ENCODE data around the gene CCDC74B. TPM values are rescaled to one million over a fixed set of nuclear protein-coding genes. Genes with fewer than 3 reads are reported as not detected.
"Not testable (repeated sequence)": the region's sequence is repeated elsewhere in the genome, so short reads cannot be mapped to it uniquely, and the experiment has no call there.

The CCDC74B gene
- total and polyA plus RNA-seq, 4 experiments from 2014 or later: 0.12 to 0.30 TPM; not detected in 2

- H3K4me1 ChIP-seq (ENCODE audit: insufficient read depth, low read length); H3K9me3 ChIP-seq (ENCODE audit: control insufficient read depth in 1 of 2, low read length in 2 of 2); H3K27me3 ChIP-seq (ENCODE audit: insufficient read depth, low read length); CTCF ChIA-PET (ENCODE audit: partially characterized antibody); H3K36me3 Mint-ChIP-seq; H3K9me3 Mint-ChIP-seq; H3K4me3 ChIP-seq (ENCODE audit: low read length in 2 of 2); H3K27ac ChIP-seq (ENCODE audit: low read depth, low read length); H3K36me3 ChIP-seq (ENCODE audit: insufficient read depth, low read length); POLR2A ChIA-PET (ENCODE audit: partially characterized antibody); DNase-seq; H3K27me3 Mint-ChIP-seq; H3K27ac Mint-ChIP-seq: not testable (repeated sequence)
- peak overlapping the region; percentile 38 to 88 (median 80) for H3K4me3 Mint-ChIP-seq
- H3K4me1 Mint-ChIP-seq: peaks cover 0 to 11% (median 3%) of the 10 kb centered on the region in 4 donors
- intact Hi-C loops (cut with micrococcal nuclease): loop anchor here (2.0 to 10.0 kb wide), 2 partner anchors 37 to 201 kb away; partner anchors contain the start of genes IMP4 and SMPD4
Measured at GRCh38 chr2:130143266-130144039, 1.5 kb downstream of the CCDC74B start.

GRCh38 chr2:130142396-130143265 is 2.3 kb downstream of the CCDC74B start:
- H3K36me3 ChIP-seq (ENCODE audit: insufficient read depth, low read length); H3K9me3 ChIP-seq (ENCODE audit: control insufficient read depth in 1 of 2, low read length in 2 of 2); H3K27me3 ChIP-seq (ENCODE audit: insufficient read depth, low read length); POLR2A ChIA-PET (ENCODE audit: partially characterized antibody); H3K4me1 ChIP-seq (ENCODE audit: insufficient read depth, low read length); H3K27ac ChIP-seq (ENCODE audit: low read depth, low read length); H3K36me3 Mint-ChIP-seq; H3K4me3 ChIP-seq (ENCODE audit: low read length in 2 of 2); H3K27me3 Mint-ChIP-seq; CTCF ChIA-PET (ENCODE audit: partially characterized antibody); H3K9me3 Mint-ChIP-seq; DNase-seq; H3K27ac Mint-ChIP-seq: not testable (repeated sequence)
- Mint-ChIP-seq H3K4me1 (peaks cover 0 to 11% (median 3%) of the 10 kb centered on the region in 4 donors), H3K4me3 (peak overlapping the region in 6 of 8 donors; percentile 25 to 84 (median 70))
- intact Hi-C loops (cut with micrococcal nuclease): loop anchor here (10.0 kb wide), 1 partner anchor 202 kb away; the partner anchor contains the start of gene IMP4

- H3K36me3 Mint-ChIP-seq; H3K27ac Mint-ChIP-seq; H3K4me3 ChIP-seq (ENCODE audit: low read length in 2 of 2); H3K27me3 Mint-ChIP-seq; H3K27ac ChIP-seq (ENCODE audit: low read depth, low read length); H3K4me3 Mint-ChIP-seq; DNase-seq; H3K27me3 ChIP-seq (ENCODE audit: insufficient read depth, low read length); CTCF ChIA-PET (ENCODE audit: partially characterized antibody); POLR2A ChIA-PET (ENCODE audit: partially characterized antibody); H3K36me3 ChIP-seq (ENCODE audit: insufficient read depth, low read length); H3K4me1 ChIP-seq (ENCODE audit: insufficient read depth, low read length); H3K9me3 Mint-ChIP-seq; H3K9me3 ChIP-seq (ENCODE audit: control insufficient read depth in 1 of 2, low read length in 2 of 2): not testable (repeated sequence)
- intact Hi-C loops (cut with micrococcal nuclease): loop anchor here (10.0 kb wide), 1 partner anchor 203 kb away; the partner anchor contains the start of gene IMP4
- H3K4me1 Mint-ChIP-seq: peaks cover 0 to 11% (median 3%) of the 10 kb centered on the region in 4 donors
Measured at GRCh38 chr2:130141645-130142370, 3.1 kb downstream of the CCDC74B start.

GRCh38 chr2:130141002-130141401 is 3.9 kb downstream of the CCDC74B start:
- H3K27ac Mint-ChIP-seq; H3K9me3 ChIP-seq (ENCODE audit: control insufficient read depth in 1 of 2, low read length in 2 of 2); H3K4me3 Mint-ChIP-seq; H3K4me1 ChIP-seq (ENCODE audit: insufficient read depth, low read length); CTCF ChIA-PET (ENCODE audit: partially characterized antibody); H3K36me3 ChIP-seq (ENCODE audit: insufficient read depth, low read length); DNase-seq; H3K36me3 Mint-ChIP-seq; H3K27ac ChIP-seq (ENCODE audit: low read depth, low read length); H3K27me3 Mint-ChIP-seq; H3K4me3 ChIP-seq (ENCODE audit: low read length in 2 of 2); H3K27me3 ChIP-seq (ENCODE audit: insufficient read depth, low read length); POLR2A ChIA-PET (ENCODE audit: partially characterized antibody); H3K9me3 Mint-ChIP-seq: not testable (repeated sequence)
- intact Hi-C loops (cut with micrococcal nuclease): loop anchor here (10.0 kb wide), 1 partner anchor 204 kb away; the partner anchor contains the start of gene IMP4
- H3K4me1 Mint-ChIP-seq: peaks cover 0 to 11% (median 3%) of the 10 kb centered on the region in 4 donors

- H3K36me3 Mint-ChIP-seq; H3K4me3 ChIP-seq (ENCODE audit: low read length in 2 of 2); H3K36me3 ChIP-seq (ENCODE audit: insufficient read depth, low read length); DNase-seq; H3K27me3 Mint-ChIP-seq; H3K27ac Mint-ChIP-seq; H3K27ac ChIP-seq (ENCODE audit: low read depth, low read length); CTCF ChIA-PET (ENCODE audit: partially characterized antibody); H3K27me3 ChIP-seq (ENCODE audit: insufficient read depth, low read length); POLR2A ChIA-PET (ENCODE audit: partially characterized antibody); H3K9me3 Mint-ChIP-seq; H3K4me1 ChIP-seq (ENCODE audit: insufficient read depth, low read length); H3K9me3 ChIP-seq (ENCODE audit: control insufficient read depth in 1 of 2, low read length in 2 of 2); H3K4me3 Mint-ChIP-seq: not testable (repeated sequence)
- intact Hi-C loops (cut with micrococcal nuclease): loop anchor here (10.0 kb wide), 1 partner anchor 204 kb away; the partner anchor contains the start of gene IMP4
- H3K4me1 Mint-ChIP-seq: peaks cover 0 to 11% (median 3%) of the 10 kb centered on the region in 4 donors
Measured at GRCh38 chr2:130140516-130140915, 4.4 kb downstream of the CCDC74B start.

DNA sequence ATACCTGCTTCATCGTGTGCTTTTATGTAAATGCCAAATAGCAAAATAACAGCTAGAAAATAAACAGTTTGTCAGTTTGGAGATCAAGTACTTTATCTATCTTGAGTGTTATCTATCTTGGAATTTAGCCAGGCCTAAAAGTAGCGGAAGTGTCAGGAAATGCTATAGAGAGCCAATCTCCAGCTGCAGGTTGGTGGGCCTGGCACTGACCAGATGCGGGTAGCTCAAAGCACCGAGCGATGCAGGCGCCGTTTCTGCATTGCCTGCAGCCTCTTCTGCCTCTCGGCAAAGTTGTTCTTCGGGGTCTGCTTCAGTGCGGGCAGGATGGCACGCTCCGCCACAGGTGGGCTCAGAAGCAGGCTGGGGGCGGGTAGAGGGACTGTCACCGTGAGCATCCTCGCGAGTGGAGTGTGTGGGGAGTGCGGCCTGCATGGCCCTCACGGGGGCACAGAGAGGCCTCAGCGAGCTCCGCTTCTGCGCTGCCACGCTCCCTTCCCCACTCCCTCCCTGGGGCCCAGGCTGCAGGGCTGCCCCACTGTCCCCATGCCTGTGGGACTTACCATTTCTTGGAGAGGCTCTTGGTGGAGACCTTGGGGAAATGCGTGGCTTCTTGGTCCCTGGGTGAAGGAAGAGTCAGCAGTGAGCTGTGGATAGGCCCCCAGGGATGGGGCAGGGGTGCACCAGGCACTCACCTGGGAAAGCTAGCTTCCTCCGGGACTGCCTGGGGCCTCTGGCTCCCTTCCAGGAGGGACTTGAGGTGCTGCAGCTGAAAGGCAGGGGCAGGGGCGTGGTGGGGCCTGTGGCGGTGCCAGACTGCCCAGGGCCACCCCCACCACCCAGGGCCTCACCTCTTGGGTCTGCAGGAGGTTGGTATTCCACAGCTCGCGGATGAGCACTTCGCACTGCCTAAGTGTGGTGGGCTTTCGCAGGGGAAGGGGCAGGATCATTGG is 5.3 kb downstream of the CCDC74B start:
- H3K27me3 Mint-ChIP-seq; POLR2A ChIA-PET (ENCODE audit: partially characterized antibody); H3K4me1 Mint-ChIP-seq; H3K9me3 ChIP-seq (ENCODE audit: control insufficient read depth in 1 of 2, low read length in 2 of 2); H3K27ac ChIP-seq (ENCODE audit: low read depth, low read length); H3K4me3 ChIP-seq (ENCODE audit: low read length in 2 of 2); H3K4me1 ChIP-seq (ENCODE audit: insufficient read depth, low read length); H3K36me3 Mint-ChIP-seq; H3K36me3 ChIP-seq (ENCODE audit: insufficient read depth, low read length); H3K9me3 Mint-ChIP-seq; H3K4me3 Mint-ChIP-seq; DNase-seq; H3K27ac Mint-ChIP-seq; CTCF ChIA-PET (ENCODE audit: partially characterized antibody); H3K27me3 ChIP-seq (ENCODE audit: insufficient read depth, low read length): not testable (repeated sequence)
- intact Hi-C loops (cut with micrococcal nuclease): loop anchor here (10.0 kb wide), 1 partner anchor 205 kb away; the partner anchor contains the start of gene IMP4

Measured in CD4-positive, alpha-beta memory T cell (primary cell).